K562 (cell line): Measurements from ENCODE around the gene MAD1L1.

ENCODE experiments used
- MAFG ChIP-seq: fragments of 450-650 bp; conservative IDR thresholded peaks from 2 replicates; pipeline ENCODE4 v1.6.1; 2016; ENCODE audit warnings: missing genetic modification characterization, missing compliant biosample characterization
- POLR2A ChIP-seq: fragments of 450-650 bp; conservative IDR thresholded peaks from 2 replicates; pipeline ENCODE4 v1.6.1; 2016
- POLR2AphosphoS5 ChIP-seq: IDR thresholded peaks from 2 replicates; pipeline ENCODE4 v1.6.1; 2011; ENCODE audit warnings: mild to moderate bottlenecking, low read depth, low read length, moderate library complexity; ENCODE audit not compliant: control insufficient read depth, insufficient read depth
- REST ChIP-seq, 2 experiments: fragments of 450-650 bp; formaldehyde crosslinking in 1 of 2; IDR thresholded peaks; 2 replicates each; pipeline versions ENCODE4 v1.4.0 to v1.6.1; 2014 to 2020; ENCODE audit warnings: mild to moderate bottlenecking in 2 of 2, borderline replicate concordance in 1 of 2, low read depth in 1 of 2
- SIN3B ChIP-seq: fragments of 450-650 bp; IDR thresholded peaks from 2 replicates; pipeline ENCODE4 v1.6.1; 2017; ENCODE audit warnings: low read depth, mild to moderate bottlenecking, moderate library complexity
- TAL1 ChIP-seq: fragments of 450-650 bp; IDR thresholded peaks from 2 replicates; pipeline ENCODE4 v1.6.1; 2016; ENCODE audit warnings: mild to moderate bottlenecking
- ZNF174 ChIP-seq: fragments of 250-450 bp; sonication (Bioruptor Pico); IDR thresholded peaks from 2 replicates; pipeline ENCODE4 v1.4.0; 2020; ENCODE audit warnings: mild to moderate bottlenecking
- ZNF444 ChIP-seq: fragments of 250-450 bp; sonication (Bioruptor Pico); IDR thresholded peaks from 2 replicates; pipeline ENCODE4 v1.4.0; 2020; ENCODE audit warnings: mild to moderate bottlenecking, moderate library complexity
- ZNF778 ChIP-seq: fragments of 450-650 bp; formaldehyde crosslinking; IDR thresholded peaks from 2 replicates; pipeline ENCODE4 v1.4.0; 2020; ENCODE audit warnings: mild to moderate bottlenecking, moderate library complexity
- TF ChIP-seq, protein P1 (sequence below), 3 experiments: IDR thresholded peaks in 2 of 3; conservative IDR thresholded peaks in 1 of 3; 2 replicates each; pipeline ENCODE4 v1.5.1; 2011 to 2012; ENCODE audit warnings: low read length in 3 of 3, mild to moderate bottlenecking in 3 of 3, control low read depth in 2 of 3, improper control_type of control experiment in 1 of 3, inconsistent platforms in 1 of 3, low read depth in 1 of 3, mixed read lengths in 1 of 3, moderate library complexity in 1 of 3; ENCODE audit not compliant: insufficient read depth in 2 of 3
- TF ChIP-seq, protein P2 (sequence below): sonication (generic); formaldehyde crosslinking; IDR thresholded peaks from 2 replicates; pipeline ENCODE4 v1.8.1; 2023; ENCODE audit warnings: mild to moderate bottlenecking, missing genetic modification reagents
- TF ChIP-seq, protein P3 (sequence below): fragments of 250-450 bp; sonication (Bioruptor Pico); IDR thresholded peaks from 2 replicates; pipeline ENCODE4 v1.5.0; 2020; ENCODE audit warnings: mild to moderate bottlenecking, borderline replicate concordance

GRCh38 chr7:2198206-2198605, 34.5 kb downstream of the MAD1L1 start:
- TF ChIP-seq MAFG (no peak), ZNF174 (CRISPR knock-in tag) (no peak), REST (IDR thresholded peaks at IDR 0.05; ENCODE audit: borderline replicate concordance) (no peak), REST (CRISPR knock-in tag; IDR thresholded peaks at IDR 0.05; ENCODE audit: low read depth) (no peak), TAL1 (no peak), POLR2A (no peak), SIN3B (no peak), POLR2AphosphoS5 (no peak), ZNF444 (CRISPR knock-in tag) (no peak), ZNF778 (CRISPR knock-in tag) (no peak)
- TF ChIP-seq, protein P1, sequence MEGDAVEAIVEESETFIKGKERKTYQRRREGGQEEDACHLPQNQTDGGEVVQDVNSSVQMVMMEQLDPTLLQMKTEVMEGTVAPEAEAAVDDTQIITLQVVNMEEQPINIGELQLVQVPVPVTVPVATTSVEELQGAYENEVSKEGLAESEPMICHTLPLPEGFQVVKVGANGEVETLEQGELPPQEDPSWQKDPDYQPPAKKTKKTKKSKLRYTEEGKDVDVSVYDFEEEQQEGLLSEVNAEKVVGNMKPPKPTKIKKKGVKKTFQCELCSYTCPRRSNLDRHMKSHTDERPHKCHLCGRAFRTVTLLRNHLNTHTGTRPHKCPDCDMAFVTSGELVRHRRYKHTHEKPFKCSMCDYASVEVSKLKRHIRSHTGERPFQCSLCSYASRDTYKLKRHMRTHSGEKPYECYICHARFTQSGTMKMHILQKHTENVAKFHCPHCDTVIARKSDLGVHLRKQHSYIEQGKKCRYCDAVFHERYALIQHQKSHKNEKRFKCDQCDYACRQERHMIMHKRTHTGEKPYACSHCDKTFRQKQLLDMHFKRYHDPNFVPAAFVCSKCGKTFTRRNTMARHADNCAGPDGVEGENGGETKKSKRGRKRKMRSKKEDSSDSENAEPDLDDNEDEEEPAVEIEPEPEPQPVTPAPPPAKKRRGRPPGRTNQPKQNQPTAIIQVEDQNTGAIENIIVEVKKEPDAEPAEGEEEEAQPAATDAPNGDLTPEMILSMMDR (IDR thresholded peaks at IDR 0.05 in 2 of 3, conservative IDR thresholded peaks at IDR 0.05 in 1 of 3; ENCODE audit: insufficient read depth in 2 of 3, low read depth in 1 of 3, low read length in 3 of 3) = no peak
- TF ChIP-seq, protein P2, sequence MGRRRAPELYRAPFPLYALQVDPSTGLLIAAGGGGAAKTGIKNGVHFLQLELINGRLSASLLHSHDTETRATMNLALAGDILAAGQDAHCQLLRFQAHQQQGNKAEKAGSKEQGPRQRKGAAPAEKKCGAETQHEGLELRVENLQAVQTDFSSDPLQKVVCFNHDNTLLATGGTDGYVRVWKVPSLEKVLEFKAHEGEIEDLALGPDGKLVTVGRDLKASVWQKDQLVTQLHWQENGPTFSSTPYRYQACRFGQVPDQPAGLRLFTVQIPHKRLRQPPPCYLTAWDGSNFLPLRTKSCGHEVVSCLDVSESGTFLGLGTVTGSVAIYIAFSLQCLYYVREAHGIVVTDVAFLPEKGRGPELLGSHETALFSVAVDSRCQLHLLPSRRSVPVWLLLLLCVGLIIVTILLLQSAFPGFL = no peak
- TF ChIP-seq, protein P3, sequence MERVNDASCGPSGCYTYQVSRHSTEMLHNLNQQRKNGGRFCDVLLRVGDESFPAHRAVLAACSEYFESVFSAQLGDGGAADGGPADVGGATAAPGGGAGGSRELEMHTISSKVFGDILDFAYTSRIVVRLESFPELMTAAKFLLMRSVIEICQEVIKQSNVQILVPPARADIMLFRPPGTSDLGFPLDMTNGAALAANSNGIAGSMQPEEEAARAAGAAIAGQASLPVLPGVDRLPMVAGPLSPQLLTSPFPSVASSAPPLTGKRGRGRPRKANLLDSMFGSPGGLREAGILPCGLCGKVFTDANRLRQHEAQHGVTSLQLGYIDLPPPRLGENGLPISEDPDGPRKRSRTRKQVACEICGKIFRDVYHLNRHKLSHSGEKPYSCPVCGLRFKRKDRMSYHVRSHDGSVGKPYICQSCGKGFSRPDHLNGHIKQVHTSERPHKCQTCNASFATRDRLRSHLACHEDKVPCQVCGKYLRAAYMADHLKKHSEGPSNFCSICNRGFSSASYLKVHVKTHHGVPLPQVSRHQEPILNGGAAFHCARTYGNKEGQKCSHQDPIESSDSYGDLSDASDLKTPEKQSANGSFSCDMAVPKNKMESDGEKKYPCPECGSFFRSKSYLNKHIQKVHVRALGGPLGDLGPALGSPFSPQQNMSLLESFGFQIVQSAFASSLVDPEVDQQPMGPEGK = no peak
